HG02938 (cell line): Measurements from ENCODE around the gene SLC4A1.

Experiments used
- ATAC-seq: cut with Tn5 transposase; IDR thresholded peaks from one replicate; pipeline ENCODE4 v1.9.1; 2021; ENCODE audit warnings: mild to moderate bottlenecking, moderate library complexity; ENCODE audit not compliant: unreplicated experiment

Gene SLC4A1

GRCh38 chr17:44221084-44221861, 46.7 kb downstream of the SLC4A1 start:
- ATAC-seq = no peak

DNA sequence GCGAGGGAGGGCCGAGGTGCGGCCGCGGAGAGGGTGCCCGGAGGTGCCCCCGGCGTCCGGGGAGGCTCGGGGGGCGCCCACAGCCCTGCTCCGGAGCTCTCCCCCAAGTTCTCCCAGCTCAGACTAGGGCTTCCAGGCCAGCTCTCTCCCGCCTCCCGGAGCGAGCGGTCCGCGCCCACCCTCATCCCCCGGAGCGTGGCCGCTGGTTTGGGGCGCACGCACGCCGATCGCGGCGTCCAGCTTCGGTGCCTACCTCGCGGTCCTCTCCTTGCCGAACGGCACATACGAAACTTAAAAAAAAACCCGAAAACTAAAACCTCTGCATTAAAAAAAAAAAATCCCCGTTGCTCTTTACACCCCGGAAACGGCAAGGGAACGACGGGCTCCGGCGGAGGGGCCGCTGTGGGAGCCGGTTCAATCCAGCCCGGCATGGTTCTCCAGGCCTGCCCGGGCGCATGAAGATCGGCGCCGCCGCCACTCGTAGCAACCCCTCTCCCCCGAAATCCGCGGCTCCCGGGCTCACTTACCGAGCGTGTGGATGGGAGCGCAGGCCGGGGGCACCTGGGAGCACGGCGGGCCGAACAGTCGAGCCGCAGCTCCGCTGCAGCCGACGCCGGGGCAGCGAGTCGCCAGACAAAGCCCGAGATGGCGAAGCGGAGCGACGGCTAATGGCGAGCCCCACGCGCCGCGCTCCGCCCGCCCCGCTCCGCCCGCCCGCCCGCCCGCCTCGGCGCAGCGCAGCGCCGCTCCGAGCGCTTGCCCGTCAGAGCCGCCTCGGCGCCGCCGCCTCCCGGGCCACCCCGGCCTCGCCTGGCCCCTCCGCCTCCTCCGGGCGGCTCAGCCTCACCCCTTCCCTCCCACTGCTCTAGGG, 47.5 kb downstream of the SLC4A1 start:
- ATAC-seq = no peak

- peak; percentile 8 for ATAC-seq
Observed at GRCh38 chr17:44219616-44220212, 48.2 kb downstream of the SLC4A1 start, which contains the start of gene UBTF. Gene UBTF, minus strand, starts transcription at chr17:44219675. Its CDS starts 1,446 bp downstream, at chr17:44218229.

GRCh38 chr17:44219108-44219615, 48.8 kb downstream of the SLC4A1 start:
- peak; percentile 30 for ATAC-seq

DNA sequence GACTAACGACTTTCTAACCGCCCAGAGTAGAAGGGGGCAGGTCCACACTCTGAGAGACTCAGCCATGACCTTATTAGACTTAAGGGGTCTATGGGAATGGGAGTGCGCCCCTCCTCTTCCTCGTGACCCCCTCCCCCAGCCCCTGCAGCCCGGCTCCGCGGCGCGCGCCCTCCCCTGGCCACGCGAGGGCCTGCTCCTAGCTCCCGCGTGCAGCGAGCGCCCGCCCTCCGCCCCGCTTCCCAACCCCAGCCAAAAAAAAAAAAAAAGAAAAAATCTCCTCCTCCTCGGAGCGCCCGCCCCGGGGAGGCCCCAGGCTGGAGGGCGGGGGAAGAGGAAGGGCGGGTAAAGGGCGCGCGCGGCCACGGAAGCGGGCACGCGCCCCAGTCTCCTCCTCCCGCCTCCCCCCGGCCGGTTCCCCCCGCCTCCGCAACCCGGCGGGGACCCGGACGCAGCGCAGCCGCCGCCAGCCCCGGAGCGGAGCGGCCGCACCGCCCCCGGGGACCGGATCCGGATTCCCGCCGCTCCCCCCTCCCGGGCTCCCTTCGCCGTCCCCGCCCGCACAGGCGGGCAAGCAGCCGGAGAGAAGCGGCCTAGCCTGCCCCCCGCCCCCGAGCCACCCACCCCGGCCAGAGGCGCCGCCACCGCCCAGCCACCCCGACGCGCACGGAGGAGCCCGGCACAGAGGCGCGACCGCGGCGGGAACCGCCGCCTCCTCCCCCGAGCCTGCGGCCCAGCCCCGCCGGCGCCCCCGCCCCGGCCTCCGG, 49.4 kb downstream of the SLC4A1 start:
- ATAC-seq = peak; percentile 24

GRCh38 chr17:44217738-44218343, 50.1 kb downstream of the SLC4A1 start:
- no peak for ATAC-seq

DNA sequence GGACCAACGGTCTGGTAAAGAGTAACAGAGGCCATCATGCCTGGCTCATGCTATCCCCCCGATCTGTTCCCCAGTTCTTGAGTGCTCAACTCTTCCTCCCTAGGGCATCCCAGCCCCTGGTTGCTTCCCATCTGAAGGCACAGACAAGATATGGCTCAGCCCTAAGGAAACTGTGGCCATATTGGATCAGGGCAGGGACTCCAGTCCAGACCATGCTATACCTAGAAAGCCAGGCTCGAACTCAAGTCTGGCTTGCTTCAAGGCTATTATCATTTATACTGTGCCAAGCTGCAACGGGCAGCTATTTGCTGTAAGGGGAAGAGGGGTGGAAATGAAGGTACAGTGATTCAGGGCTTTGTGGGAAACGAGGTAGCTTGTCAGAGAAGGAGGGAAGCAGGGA, 51.2 kb downstream of the SLC4A1 start:
- no peak for ATAC-seq

DNA sequence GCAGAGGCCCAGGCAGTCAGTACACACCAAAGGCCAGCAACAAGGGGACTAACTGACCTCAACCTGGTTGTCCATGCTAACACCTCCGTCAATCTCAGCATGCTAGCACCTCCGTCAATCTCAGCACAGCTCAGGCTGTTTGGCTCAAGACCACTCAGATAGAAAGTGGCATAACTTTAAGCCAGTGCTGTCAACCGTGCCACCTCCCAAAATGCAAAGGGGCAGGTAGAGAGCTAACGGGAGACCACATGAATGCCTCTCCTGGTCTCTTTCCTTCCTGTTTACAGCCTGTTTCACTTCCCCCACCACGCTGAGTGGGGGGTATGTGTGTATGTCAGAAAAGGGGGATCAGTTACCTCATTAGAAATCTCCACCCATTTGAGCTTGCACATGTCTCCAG, 51.8 kb downstream of the SLC4A1 start:
- ATAC-seq = no peak

- no peak for ATAC-seq
Observed at GRCh38 chr17:44214896-44215295, 53.0 kb downstream of the SLC4A1 start.

- ATAC-seq = no peak
Observed at GRCh38 chr17:44214230-44214494, 53.8 kb downstream of the SLC4A1 start.

GRCh38 chr17:44213403-44214229, 54.3 kb downstream of the SLC4A1 start:
- no peak for ATAC-seq

DNA sequence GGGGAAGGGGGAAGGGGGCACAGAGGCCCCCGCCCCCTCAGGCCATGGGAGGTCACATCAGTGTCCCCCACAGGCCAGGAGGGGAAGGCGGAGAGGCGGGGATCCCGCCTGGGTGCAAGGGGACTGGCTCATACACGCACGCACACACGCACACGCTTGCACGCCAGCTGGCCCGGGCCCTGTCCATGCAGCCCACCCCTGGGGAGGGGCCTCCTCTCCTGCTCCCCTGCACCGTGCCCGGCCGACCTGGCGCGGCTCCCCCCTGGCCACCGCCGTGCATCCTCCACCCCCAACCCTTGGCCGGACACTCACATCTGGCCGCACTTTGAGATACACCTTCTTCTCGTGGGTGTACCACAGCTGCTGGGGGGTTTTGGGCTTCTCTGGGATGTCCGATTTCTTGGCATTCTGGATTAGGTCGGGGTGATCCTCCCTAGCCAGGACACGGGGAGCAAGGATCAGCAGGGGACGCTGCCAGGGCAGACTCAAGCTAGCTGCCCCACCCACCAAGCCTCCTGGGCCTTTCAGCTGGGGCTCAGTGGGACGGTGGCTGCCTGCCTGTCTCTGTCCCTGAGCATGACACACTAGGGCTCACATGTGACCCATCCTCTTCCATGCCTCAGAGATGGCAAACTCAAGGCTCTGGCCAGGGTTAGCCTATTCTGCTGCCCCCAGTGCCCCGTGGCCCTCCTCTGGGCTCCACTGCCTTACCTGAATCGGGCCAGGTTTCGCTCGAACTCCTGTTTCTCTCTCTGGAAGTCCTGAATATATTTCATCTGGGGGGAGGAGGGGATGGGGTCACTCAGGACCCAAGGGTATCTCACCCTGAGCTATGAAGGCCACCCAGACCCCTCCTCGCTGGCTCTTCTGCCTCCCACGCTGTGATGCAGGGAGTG, 55.2 kb downstream of the SLC4A1 start:
- no peak for ATAC-seq

GRCh38 chr17:44211281-44212265, 56.4 kb downstream of the SLC4A1 start:
- no peak for ATAC-seq

DNA sequence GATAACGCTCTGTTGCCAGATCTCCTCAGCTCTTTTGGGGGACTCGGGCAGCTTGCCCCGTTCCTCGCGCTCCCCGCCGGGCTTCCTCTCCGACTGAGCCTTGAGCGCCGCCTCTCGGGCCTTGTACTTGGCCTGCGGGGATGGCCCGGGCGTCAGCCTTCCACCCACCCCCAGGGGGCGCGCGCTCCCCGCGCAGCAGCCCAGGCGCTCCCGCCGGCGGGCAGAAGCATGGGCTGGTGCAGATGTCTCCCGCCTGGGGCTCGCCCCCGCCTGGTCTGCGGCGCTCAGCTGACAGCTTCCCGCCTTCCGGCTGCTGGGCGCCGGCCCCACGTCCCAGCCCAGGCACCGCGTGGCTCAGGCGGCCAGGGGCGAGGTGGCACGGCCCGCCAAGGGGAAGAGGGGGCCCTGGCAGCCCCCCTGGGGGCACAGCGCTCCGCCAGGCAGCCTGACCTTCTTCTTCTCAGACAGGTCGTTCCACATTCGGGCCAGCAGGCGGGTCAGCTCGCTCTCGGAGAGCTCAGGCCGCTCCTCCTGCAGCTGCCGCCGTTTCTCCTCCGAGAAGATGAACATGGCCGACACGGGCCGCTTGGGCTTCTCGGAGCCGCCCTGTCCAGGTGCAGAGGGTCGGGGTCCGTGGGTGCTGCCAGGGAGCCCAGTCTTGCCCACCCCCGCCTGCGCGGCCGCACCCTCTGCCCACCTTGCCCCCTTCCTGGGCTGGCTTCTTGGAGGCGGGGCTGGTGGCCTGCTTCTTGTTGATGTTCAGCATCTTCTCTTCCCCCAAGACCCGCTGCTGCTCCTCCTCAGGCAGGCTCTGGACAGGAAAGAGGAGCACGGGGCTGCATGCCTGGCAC, 57.4 kb downstream of the SLC4A1 start:
- ATAC-seq = peak; percentile 56

DNA sequence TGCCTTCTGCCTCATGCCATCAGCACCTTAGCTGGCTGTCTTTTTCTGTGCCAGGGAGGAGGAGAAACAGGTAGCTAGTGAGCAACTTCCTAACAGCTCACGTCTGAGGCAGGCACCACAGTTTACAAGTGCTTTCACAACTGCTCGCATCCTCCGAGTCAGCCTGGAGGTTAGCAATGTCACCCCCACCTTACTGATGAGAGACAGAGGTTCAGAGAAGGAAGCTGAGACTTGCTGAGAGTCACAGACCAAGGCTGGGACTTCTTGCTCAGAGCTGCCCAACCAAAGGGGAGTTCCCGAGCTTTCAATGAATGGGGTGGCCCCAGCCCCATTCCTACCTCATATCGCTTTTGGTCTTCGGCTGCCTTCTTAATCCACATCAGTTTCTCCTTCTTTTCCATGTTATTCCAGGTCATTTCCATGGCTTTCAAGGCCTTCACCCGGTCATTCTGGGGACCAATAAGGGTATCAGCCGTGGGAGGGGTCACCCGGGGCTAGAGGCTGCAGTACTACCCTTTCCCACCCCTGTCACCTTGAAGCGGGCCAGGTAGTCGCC, 58.1 kb downstream of the SLC4A1 start:
- ATAC-seq = no peak

DNA sequence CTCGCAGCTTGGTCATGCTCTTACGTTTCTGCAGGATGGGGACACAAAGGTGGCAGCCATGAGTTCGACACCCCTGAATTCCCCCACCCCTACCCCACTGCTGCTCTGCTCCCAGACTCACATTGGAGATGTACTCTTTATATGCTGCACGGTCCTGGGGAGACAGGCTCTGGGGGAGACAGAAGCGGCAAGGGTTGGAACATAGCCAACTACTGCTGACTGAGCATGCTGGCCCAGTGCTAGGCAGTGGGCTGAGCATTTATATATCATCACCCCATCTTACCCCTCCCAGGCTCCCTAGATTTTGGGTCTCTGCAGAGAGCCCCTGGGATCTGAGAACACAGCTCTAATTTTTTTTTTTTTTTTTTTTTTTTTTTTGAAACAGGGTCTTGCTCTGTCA, 60.2 kb downstream of the SLC4A1 start:
- no peak for ATAC-seq
